ENCODE data around the gene NRP2.

DNA sequence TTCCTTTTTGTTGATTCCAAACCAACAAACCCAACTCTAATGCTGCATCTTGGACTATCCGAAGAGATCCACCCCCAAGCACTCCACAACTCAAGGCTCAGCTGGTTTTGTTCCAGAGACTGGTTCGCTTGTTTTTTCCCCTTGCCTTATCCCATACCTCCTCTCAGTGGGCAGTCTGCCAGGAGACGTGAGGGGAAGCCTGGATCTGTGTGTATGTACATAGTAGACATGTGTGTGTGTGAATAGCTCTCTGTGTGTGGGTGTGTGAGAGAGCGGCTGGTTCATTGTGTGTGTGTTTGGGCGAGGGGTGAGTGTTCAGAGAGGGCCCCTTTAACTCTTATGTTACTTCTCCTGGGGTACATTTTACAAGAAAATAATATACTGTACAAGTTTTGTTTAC lies 94.4 kb downstream of the NRP2 start:
- TF ChIP-seq, protein P1, sequence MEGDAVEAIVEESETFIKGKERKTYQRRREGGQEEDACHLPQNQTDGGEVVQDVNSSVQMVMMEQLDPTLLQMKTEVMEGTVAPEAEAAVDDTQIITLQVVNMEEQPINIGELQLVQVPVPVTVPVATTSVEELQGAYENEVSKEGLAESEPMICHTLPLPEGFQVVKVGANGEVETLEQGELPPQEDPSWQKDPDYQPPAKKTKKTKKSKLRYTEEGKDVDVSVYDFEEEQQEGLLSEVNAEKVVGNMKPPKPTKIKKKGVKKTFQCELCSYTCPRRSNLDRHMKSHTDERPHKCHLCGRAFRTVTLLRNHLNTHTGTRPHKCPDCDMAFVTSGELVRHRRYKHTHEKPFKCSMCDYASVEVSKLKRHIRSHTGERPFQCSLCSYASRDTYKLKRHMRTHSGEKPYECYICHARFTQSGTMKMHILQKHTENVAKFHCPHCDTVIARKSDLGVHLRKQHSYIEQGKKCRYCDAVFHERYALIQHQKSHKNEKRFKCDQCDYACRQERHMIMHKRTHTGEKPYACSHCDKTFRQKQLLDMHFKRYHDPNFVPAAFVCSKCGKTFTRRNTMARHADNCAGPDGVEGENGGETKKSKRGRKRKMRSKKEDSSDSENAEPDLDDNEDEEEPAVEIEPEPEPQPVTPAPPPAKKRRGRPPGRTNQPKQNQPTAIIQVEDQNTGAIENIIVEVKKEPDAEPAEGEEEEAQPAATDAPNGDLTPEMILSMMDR (IDR thresholded peaks at IDR 0.05) = no peak
- TF ChIP-seq NR3C1 (IDR thresholded peaks at IDR 0.05) (no peak), JUN (IDR thresholded peaks at IDR 0.05) (no peak), MAFK (IDR thresholded peaks at IDR 0.05; ENCODE audit: partially characterized antibody) (no peak), ZC3H11A (IDR thresholded peaks at IDR 0.05) (no peak), POLR2AphosphoS2 (conservative IDR thresholded peaks at IDR 0.05; ENCODE audit: low read length) (no peak), CHD4 (IDR thresholded peaks at IDR 0.05; ENCODE audit: borderline replicate concordance) (no peak), RAD21 (conservative IDR thresholded peaks at IDR 0.05 in 1 of 2, IDR thresholded peaks at IDR 0.05 in 1 of 2) (no peak), FOXS1 (CRISPR knock-in tag; IDR thresholded peaks at IDR 0.05) (no peak), ZFP36 (IDR thresholded peaks at IDR 0.05; ENCODE audit: borderline replicate concordance, partially characterized antibody) (no peak), MYC (IDR thresholded peaks at IDR 0.05; ENCODE audit: borderline replicate concordance, low read length) (no peak), PHF8 (IDR thresholded peaks at IDR 0.05; ENCODE audit: borderline replicate concordance, low read depth) (no peak)
- TF ChIP-seq, protein P2, sequence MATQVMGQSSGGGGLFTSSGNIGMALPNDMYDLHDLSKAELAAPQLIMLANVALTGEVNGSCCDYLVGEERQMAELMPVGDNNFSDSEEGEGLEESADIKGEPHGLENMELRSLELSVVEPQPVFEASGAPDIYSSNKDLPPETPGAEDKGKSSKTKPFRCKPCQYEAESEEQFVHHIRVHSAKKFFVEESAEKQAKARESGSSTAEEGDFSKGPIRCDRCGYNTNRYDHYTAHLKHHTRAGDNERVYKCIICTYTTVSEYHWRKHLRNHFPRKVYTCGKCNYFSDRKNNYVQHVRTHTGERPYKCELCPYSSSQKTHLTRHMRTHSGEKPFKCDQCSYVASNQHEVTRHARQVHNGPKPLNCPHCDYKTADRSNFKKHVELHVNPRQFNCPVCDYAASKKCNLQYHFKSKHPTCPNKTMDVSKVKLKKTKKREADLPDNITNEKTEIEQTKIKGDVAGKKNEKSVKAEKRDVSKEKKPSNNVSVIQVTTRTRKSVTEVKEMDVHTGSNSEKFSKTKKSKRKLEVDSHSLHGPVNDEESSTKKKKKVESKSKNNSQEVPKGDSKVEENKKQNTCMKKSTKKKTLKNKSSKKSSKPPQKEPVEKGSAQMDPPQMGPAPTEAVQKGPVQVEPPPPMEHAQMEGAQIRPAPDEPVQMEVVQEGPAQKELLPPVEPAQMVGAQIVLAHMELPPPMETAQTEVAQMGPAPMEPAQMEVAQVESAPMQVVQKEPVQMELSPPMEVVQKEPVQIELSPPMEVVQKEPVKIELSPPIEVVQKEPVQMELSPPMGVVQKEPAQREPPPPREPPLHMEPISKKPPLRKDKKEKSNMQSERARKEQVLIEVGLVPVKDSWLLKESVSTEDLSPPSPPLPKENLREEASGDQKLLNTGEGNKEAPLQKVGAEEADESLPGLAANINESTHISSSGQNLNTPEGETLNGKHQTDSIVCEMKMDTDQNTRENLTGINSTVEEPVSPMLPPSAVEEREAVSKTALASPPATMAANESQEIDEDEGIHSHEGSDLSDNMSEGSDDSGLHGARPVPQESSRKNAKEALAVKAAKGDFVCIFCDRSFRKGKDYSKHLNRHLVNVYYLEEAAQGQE (IDR thresholded peaks at IDR 0.05) = no peak

Measured in A549 (cell line).